ENCODE results near the gene ACBD6.

The ACBD6 gene

GRCh38 chr1:180370597-180370996 lies 131.8 kb downstream of the ACBD6 start:
- no peak for TF ChIP-seq CTCF (IDR thresholded peaks at IDR 0.05; ENCODE audit: low read depth, low read length)
- in situ Hi-C loops (cut with HindIII; ENCODE audit: low sequenced_read_pairs): no loop called here
- no peak for DNase-seq (ENCODE audit: low read depth, low spot score)
- no peak overlapping the region for H3K4me3 ChIP-seq (ENCODE audit: low read depth, low read length)

- no peak for DNase-seq (ENCODE audit: low read depth, low spot score)
- TF ChIP-seq CTCF (IDR thresholded peaks at IDR 0.05; ENCODE audit: low read depth, low read length): no peak
- no peak overlapping the region for H3K4me3 ChIP-seq (ENCODE audit: low read depth, low read length)
- in situ Hi-C loops (cut with HindIII; ENCODE audit: low sequenced_read_pairs): no loop called here
Measured at GRCh38 chr1:180370188-180370587, 132.2 kb downstream of the ACBD6 start.

- in situ Hi-C loops (cut with HindIII; ENCODE audit: low sequenced_read_pairs): no loop called here
- no peak for TF ChIP-seq CTCF (IDR thresholded peaks at IDR 0.05; ENCODE audit: low read depth, low read length)
- no peak overlapping the region for H3K4me3 ChIP-seq (ENCODE audit: low read depth, low read length)
- DNase-seq (ENCODE audit: low read depth, low spot score): no peak
Measured at GRCh38 chr1:180369061-180369460, 133.3 kb downstream of the ACBD6 start.

- DNase-seq (ENCODE audit: low read depth, low spot score): peak; percentile 41
- in situ Hi-C loops (cut with HindIII; ENCODE audit: low sequenced_read_pairs): no loop called here
- no peak for TF ChIP-seq CTCF (IDR thresholded peaks at IDR 0.05; ENCODE audit: low read depth, low read length)
- no peak overlapping the region for H3K4me3 ChIP-seq (ENCODE audit: low read depth, low read length)
Measured at GRCh38 chr1:180366371-180367068, 135.9 kb downstream of the ACBD6 start.

GRCh38 chr1:180365039-180365438 lies 137.3 kb downstream of the ACBD6 start:
- DNase-seq (ENCODE audit: low read depth, low spot score): no peak
- H3K4me3 ChIP-seq (ENCODE audit: low read depth, low read length): no peak overlapping the region
- in situ Hi-C loops (cut with HindIII; ENCODE audit: low sequenced_read_pairs): no loop called here
- peak; percentile 3 for TF ChIP-seq CTCF (IDR thresholded peaks at IDR 0.05; ENCODE audit: low read depth, low read length)

- no peak for TF ChIP-seq CTCF (IDR thresholded peaks at IDR 0.05; ENCODE audit: low read depth, low read length)
- no peak overlapping the region for H3K4me3 ChIP-seq (ENCODE audit: low read depth, low read length)
- in situ Hi-C loops (cut with HindIII; ENCODE audit: low sequenced_read_pairs): no loop called here
- DNase-seq (ENCODE audit: low read depth, low spot score): no peak
Measured at GRCh38 chr1:180363246-180363995, 139.0 kb downstream of the ACBD6 start.

Measured in astrocyte of the spinal cord (primary cell).